Measurements from ENCODE around the gene ING5. TPM values are rescaled to one million over a fixed set of nuclear protein-coding genes. Genes with fewer than 3 reads are reported as not detected.
"Not testable (repeated sequence)": the region's sequence is repeated elsewhere in the genome, so short reads cannot be mapped to it uniquely, and the experiment has no call there.

ING5 gene
- total and polyA plus RNA-seq, 7 donors, result 14.5 to 25.4 (median 18.9) TPM

DNA sequence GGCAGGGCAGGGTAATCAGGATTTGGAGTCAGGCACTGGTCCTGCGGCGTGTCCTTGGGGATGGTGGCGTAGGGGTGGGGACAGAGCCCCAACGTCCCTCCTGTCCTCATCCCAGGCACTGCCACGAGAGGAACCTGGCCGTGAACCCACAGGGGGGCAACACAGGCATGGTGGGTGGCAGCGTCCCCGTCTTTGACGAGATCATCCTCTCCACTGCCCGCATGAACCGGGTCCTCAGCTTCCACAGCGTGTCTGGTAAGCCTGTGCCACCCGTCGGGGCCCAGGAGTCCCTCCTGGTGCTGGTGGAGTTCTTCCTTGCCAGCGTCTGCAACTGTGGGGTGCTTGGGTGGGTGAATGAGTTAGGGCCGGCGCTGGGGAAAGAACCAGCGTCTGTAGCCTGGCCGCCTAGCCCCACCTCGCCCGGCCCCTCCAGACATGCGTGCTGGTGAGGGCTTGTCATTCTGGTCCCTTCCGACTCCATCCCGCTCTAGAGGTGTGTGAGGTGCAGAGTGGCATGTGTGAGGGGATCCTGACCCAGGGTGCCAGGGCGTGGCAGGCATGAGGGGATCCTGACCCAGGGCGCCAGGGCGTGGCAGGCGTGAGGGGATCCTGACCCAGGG is 40.6 kb downstream of the ING5 start:
- H3K27me3 ChIP-seq (ENCODE audit: insufficient read depth in 3 of 3, low read length in 2 of 3), result no peaks in the 10 kb centered on the region
- WGBS, 3 donors, result 95 to 97% (median 95%) methylated on average over 25 to 28 of the region's 28 CpGs
- no peak for ATAC-seq
- H3K9me3 ChIP-seq, result no peaks in the 10 kb centered on the region
- no peak overlapping the region for H3K27ac ChIP-seq
- DNase-seq, result no peak
- peaks cover 0 to 45% of the 10 kb centered on the region in 2 donors for H3K36me3 ChIP-seq (ENCODE audit: insufficient read depth in 1 of 2, low read depth in 1 of 2)
- intact Hi-C loops (cut with DNase I), result no loop called here
- TF ChIP-seq, protein P1, sequence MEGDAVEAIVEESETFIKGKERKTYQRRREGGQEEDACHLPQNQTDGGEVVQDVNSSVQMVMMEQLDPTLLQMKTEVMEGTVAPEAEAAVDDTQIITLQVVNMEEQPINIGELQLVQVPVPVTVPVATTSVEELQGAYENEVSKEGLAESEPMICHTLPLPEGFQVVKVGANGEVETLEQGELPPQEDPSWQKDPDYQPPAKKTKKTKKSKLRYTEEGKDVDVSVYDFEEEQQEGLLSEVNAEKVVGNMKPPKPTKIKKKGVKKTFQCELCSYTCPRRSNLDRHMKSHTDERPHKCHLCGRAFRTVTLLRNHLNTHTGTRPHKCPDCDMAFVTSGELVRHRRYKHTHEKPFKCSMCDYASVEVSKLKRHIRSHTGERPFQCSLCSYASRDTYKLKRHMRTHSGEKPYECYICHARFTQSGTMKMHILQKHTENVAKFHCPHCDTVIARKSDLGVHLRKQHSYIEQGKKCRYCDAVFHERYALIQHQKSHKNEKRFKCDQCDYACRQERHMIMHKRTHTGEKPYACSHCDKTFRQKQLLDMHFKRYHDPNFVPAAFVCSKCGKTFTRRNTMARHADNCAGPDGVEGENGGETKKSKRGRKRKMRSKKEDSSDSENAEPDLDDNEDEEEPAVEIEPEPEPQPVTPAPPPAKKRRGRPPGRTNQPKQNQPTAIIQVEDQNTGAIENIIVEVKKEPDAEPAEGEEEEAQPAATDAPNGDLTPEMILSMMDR (IDR thresholded peaks at IDR 0.05), result no peak
- no peaks in the 10 kb centered on the region for H3K4me1 ChIP-seq
- H3K4me3 ChIP-seq, result no peak overlapping the region

GRCh38 chr2:241743008-241743407 is 41.2 kb downstream of the ING5 start:
- H3K36me3 ChIP-seq (ENCODE audit: insufficient read depth in 1 of 2, low read depth in 1 of 2), result peaks cover 0 to 45% of the 10 kb centered on the region in 2 donors
- intact Hi-C loops (cut with DNase I); H3K4me1 ChIP-seq; H3K27ac ChIP-seq; H3K9me3 ChIP-seq; DNase-seq; ATAC-seq; H3K27me3 ChIP-seq (ENCODE audit: insufficient read depth in 3 of 3, low read length in 2 of 3); H3K4me3 ChIP-seq: not testable (repeated sequence)
- 93 to 98% (median 93%) methylated on average over 7 to 15 of the region's 15 CpGs for WGBS, 3 donors

DNA sequence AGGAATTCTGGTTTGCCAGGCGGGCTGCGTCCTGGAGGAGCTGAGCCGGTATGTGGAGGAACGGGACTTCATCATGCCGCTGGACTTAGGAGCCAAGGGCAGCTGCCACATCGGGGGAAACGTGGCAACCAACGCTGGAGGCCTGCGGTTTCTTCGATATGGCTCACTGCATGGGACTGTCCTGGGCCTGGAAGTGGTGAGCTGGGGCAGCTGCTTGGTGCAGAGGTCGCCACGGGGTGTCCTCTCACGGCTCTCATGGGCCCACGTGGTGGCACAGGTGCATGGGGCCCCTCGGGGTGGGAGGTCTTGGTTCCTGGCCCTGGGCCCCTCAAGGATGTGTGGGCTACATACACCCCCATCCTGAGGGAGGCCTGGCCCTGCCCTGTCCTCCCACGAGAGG is 41.8 kb downstream of the ING5 start:
- Histone ChIP-seq H3K27ac (no peak overlapping the region), H3K4me3 (no peak overlapping the region), H3K27me3 (ENCODE audit: insufficient read depth in 3 of 3, low read length in 2 of 3) (no peaks in the 10 kb centered on the region), H3K9me3 (no peaks in the 10 kb centered on the region), H3K4me1 (no peaks in the 10 kb centered on the region), H3K36me3 (ENCODE audit: insufficient read depth in 1 of 2, low read depth in 1 of 2) (peaks cover 0 to 41% of the 10 kb centered on the region in 2 donors)
- intact Hi-C loops (cut with DNase I), result no loop called here
- DNase-seq (no peak), ATAC-seq (no peak)
- 81 to 88% (median 83%) methylated on average over 16 of the region's 16 CpGs for WGBS, 3 donors
- TF ChIP-seq, protein P1 (IDR thresholded peaks at IDR 0.05), result no peak

- no peaks in the 10 kb centered on the region for H3K27me3 ChIP-seq (ENCODE audit: insufficient read depth in 3 of 3, low read length in 2 of 3)
- intact Hi-C loops (cut with DNase I), result no loop called here
- no peaks in the 10 kb centered on the region for H3K9me3 ChIP-seq
- TF ChIP-seq, protein P1 (IDR thresholded peaks at IDR 0.05), result no peak
- H3K4me3 ChIP-seq, result no peak overlapping the region
- H3K4me1 ChIP-seq, result no peaks in the 10 kb centered on the region
- DNase-seq (no peak), ATAC-seq (no peak)
- no peak overlapping the region for H3K27ac ChIP-seq
- WGBS, 3 donors, result 91 to 94% (median 92%) methylated on average over 24 of the region's 24 CpGs
- H3K36me3 ChIP-seq (ENCODE audit: insufficient read depth in 1 of 2, low read depth in 1 of 2), result peaks cover 0 to 42% of the 10 kb centered on the region in 2 donors
Measured at GRCh38 chr2:241744028-241744754, 42.4 kb downstream of the ING5 start.

GRCh38 chr2:241745276-241745675 is 43.4 kb downstream of the ING5 start:
- intact Hi-C loops (cut with DNase I), result no loop called here

More at GRCh38 chr2:241745276-241745675, 43.4 kb downstream of the ING5 start:
- H3K9me3 ChIP-seq, result no peaks in the 10 kb centered on the region
- TF ChIP-seq, protein P1 (IDR thresholded peaks at IDR 0.05), result no peak
- ATAC-seq, result no peak
- H3K4me1 ChIP-seq, result no peaks in the 10 kb centered on the region
- no peaks in the 10 kb centered on the region for H3K27me3 ChIP-seq (ENCODE audit: insufficient read depth in 3 of 3, low read length in 2 of 3)
- no peak overlapping the region for H3K4me3 ChIP-seq
- H3K36me3 ChIP-seq (ENCODE audit: insufficient read depth in 1 of 2, low read depth in 1 of 2), result peaks cover 0 to 47% of the 10 kb centered on the region in 2 donors
- no peak overlapping the region for H3K27ac ChIP-seq
- no peak for DNase-seq
- WGBS, 3 donors, result 94 to 95% (median 95%) methylated on average over 13 of the region's 13 CpGs

Data from psoas muscle (tissue), 8 donors.